A673 (cell line): Measurements from ENCODE around the gene MTERF4. TPM values are rescaled to one million over a fixed set of nuclear protein-coding genes. Genes with fewer than 3 reads are reported as not detected.

Experiments
- BruUV-seq: library from RNA; stranded (reverse); fragments of 400-500 nt; replicated peaks from 2 replicates; lab custom pipeline; 2021; lab: Mats Ljungman, UMichigan
- CTCF ChIA-PET: fragments of 300-600 bp; sonication (Branson Sonifier 250); formaldehyde crosslinking; loops from one replicate; lab custom pipeline; 2022; ENCODE audit warnings: antibody characterized with exemption; lab: Charles Lee
- POLR2A ChIA-PET: fragments of 300-600 bp; sonication (Branson Sonifier 250); formaldehyde crosslinking; loops from one replicate; lab custom pipeline; 2022; ENCODE audit warnings: antibody characterized with exemption; ENCODE audit not compliant: low non-redundant PET; lab: Charles Lee
- DNase-seq: peaks from one replicate; pipeline ENCODE4 v3.0.0-alpha.2; 2015; ENCODE audit warnings: low spot score
- H3K27ac ChIP-seq: fragments of 200-600 bp; sonication (generic); 2 replicates; pipeline ENCODE4 v1.5.1; 2016; ENCODE audit warnings: mixed run types, low read depth, mild to moderate bottlenecking, mixed read lengths, antibody characterized with exemption, low read length; ENCODE audit not compliant: poor library complexity, severe bottlenecking
- H3K27me3 ChIP-seq: fragments of 200-600 bp; sonication (generic); replicated peaks from 2 replicates; pipeline ENCODE4 v1.6.1; 2017; ENCODE audit warnings: mixed run types, low read depth, mild to moderate bottlenecking, mixed read lengths, antibody characterized with exemption, low read length; ENCODE audit not compliant: insufficient read depth, poor library complexity
- H3K36me3 ChIP-seq: fragments of 200-600 bp; sonication (generic); 2 replicates; pipeline ENCODE4 v1.6.1; 2016; ENCODE audit warnings: mixed run types, mild to moderate bottlenecking, mixed read lengths, antibody characterized with exemption, low read length; ENCODE audit not compliant: insufficient read depth, poor library complexity, severe bottlenecking
- H3K4me1 ChIP-seq: fragments of 200-600 bp; sonication (generic); 2 replicates; pipeline ENCODE4 v1.6.1; 2017; ENCODE audit warnings: mixed run types, mild to moderate bottlenecking, mixed read lengths, antibody characterized with exemption, low read length; ENCODE audit not compliant: insufficient read depth, poor library complexity, severe bottlenecking
- H3K4me3 ChIP-seq: fragments of 200-600 bp; sonication (generic); 2 replicates; pipeline ENCODE4 v1.5.1; 2016; ENCODE audit warnings: low read depth, mixed run types, mild to moderate bottlenecking, mixed read lengths, low read length; ENCODE audit not compliant: poor library complexity, severe bottlenecking
- H3K9me3 ChIP-seq: fragments of 200-600 bp; sonication (generic); 2 replicates; pipeline ENCODE4 v1.6.1; 2016; ENCODE audit warnings: mixed run types, low read depth, mild to moderate bottlenecking, mixed read lengths, antibody characterized with exemption, low read length; ENCODE audit not compliant: poor library complexity, severe bottlenecking
- CTCF ChIP-seq: fragments of 300-800, 200-600 bp; sonication (generic); conservative IDR thresholded peaks from 2 replicates; pipeline ENCODE4 v1.5.1; 2017; ENCODE audit warnings: low read depth, mild to moderate bottlenecking, antibody characterized with exemption, low read length, moderate library complexity, mixed read lengths
- EZH2 ChIP-seq: fragments of 200-600 bp; sonication (generic); IDR thresholded peaks from 2 replicates; pipeline ENCODE4 v1.6.1; 2017; ENCODE audit warnings: borderline replicate concordance, low read depth, mild to moderate bottlenecking, mixed read lengths, antibody characterized with exemption, low read length; ENCODE audit not compliant: poor library complexity, severe bottlenecking
- intact Hi-C: fragments of 100-400 bp; cut with micrococcal nuclease; formaldehyde crosslinking; loops from one replicate; pipeline ENCODE4 v1.10.0; 2022; ENCODE audit not compliant: unreplicated experiment
- total RNA-seq: library from RNA; stranded (reverse); gene quantifications from 2 replicates; pipeline ENCODE4 v1.2.3, GENCODE V29; 2021

The MTERF4 gene
- total RNA-seq, 1 experiment from 2014 or later: 39.8 TPM

- H3K4me1 ChIP-seq: no peaks in the 10 kb centered on the region
- H3K4me3 ChIP-seq: no peak overlapping the region
- intact Hi-C loops: no loop called here
- BruUV-seq: no TSS peak
- DNase-seq: no peak
- H3K27me3 ChIP-seq: no peaks in the 10 kb centered on the region
- no peak overlapping the region for H3K27ac ChIP-seq
- no peaks in the 10 kb centered on the region for H3K9me3 ChIP-seq
- POLR2A ChIA-PET: no interaction called here
- TF ChIP-seq EZH2 (no peak), CTCF (no peak)
- H3K36me3 ChIP-seq: no peaks in the 10 kb centered on the region
- CTCF ChIA-PET: no interaction called here
Observed at GRCh38 chr2:241050624-241051577, 51.2 kb downstream of the MTERF4 start.

GRCh38 chr2:241049739-241050623 is 52.1 kb downstream of the MTERF4 start:
- DNase-seq: no peak
- intact Hi-C loops: no loop called here
- CTCF ChIA-PET: no interaction called here
- peaks cover 5% of the 10 kb centered on the region for H3K9me3 ChIP-seq
- no peaks in the 10 kb centered on the region for H3K27me3 ChIP-seq
- no TSS peak for BruUV-seq
- H3K4me3 ChIP-seq: no peak overlapping the region
- H3K36me3 ChIP-seq: no peaks in the 10 kb centered on the region
- H3K4me1 ChIP-seq: no peaks in the 10 kb centered on the region
- POLR2A ChIA-PET: no interaction called here
- TF ChIP-seq CTCF: no peak
- no peak for TF ChIP-seq EZH2
- H3K27ac ChIP-seq: no peak overlapping the region

GRCh38 chr2:241048949-241049343 is 53.1 kb downstream of the MTERF4 start:
- BruUV-seq: no TSS peak
- Histone ChIP-seq H3K27ac (no peak overlapping the region), H3K9me3 (peaks cover 5% of the 10 kb centered on the region), H3K4me3 (no peak overlapping the region), H3K36me3 (no peaks in the 10 kb centered on the region), H3K27me3 (no peaks in the 10 kb centered on the region), H3K4me1 (no peaks in the 10 kb centered on the region)
- ChIA-PET POLR2A (no interaction called here), CTCF (no interaction called here)
- no peak for DNase-seq
- TF ChIP-seq CTCF (no peak), EZH2 (no peak)
- intact Hi-C loops: no loop called here
